Ishikawa (cell line): ENCODE measurements around the gene GPBP1L1.

ENCODE experiments used
- CEBPB ChIP-seq: IDR thresholded peaks from 2 replicates; pipeline ENCODE4 v1.6.1; 2012
- CREB1 ChIP-seq: IDR thresholded peaks from 2 replicates; pipeline ENCODE4 v1.6.1; 2012; ENCODE audit warnings: low read depth
- EGR1 ChIP-seq: IDR thresholded peaks from 2 replicates; pipeline ENCODE4 v1.6.1; 2012
- EP300 ChIP-seq: IDR thresholded peaks from 2 replicates; pipeline ENCODE4 v1.6.1; 2012; ENCODE audit warnings: borderline replicate concordance
- FOXM1 ChIP-seq: IDR thresholded peaks from 2 replicates; pipeline ENCODE4 v1.6.1; 2012; ENCODE audit warnings: low read depth, borderline replicate concordance
- NFIC ChIP-seq: IDR thresholded peaks from 2 replicates; pipeline ENCODE4 v1.6.1; 2012
- RAD21 ChIP-seq: IDR thresholded peaks from 2 replicates; pipeline ENCODE4 v1.6.1; 2012; ENCODE audit warnings: low read depth
- REST ChIP-seq: IDR thresholded peaks from 2 replicates; pipeline ENCODE4 v1.6.1; 2012; ENCODE audit warnings: low read depth, mild to moderate bottlenecking
- TAF1 ChIP-seq: IDR thresholded peaks from 2 replicates; pipeline ENCODE4 v1.6.1; 2012; ENCODE audit warnings: low read depth, mild to moderate bottlenecking
- TCF12 ChIP-seq: IDR thresholded peaks from 2 replicates; pipeline ENCODE4 v1.6.1; 2012; ENCODE audit warnings: low read depth
- TEAD4 ChIP-seq: IDR thresholded peaks from 2 replicates; pipeline ENCODE4 v1.6.1; 2012
- USF1 ChIP-seq: IDR thresholded peaks from 2 replicates; pipeline ENCODE4 v1.6.1; 2012
- YY1 ChIP-seq: IDR thresholded peaks from 2 replicates; pipeline ENCODE4 v1.6.1; 2012; ENCODE audit warnings: low read depth
- ZBTB7A ChIP-seq: IDR thresholded peaks from 2 replicates; pipeline ENCODE4 v1.6.1; 2012; ENCODE audit warnings: low read depth
- TF ChIP-seq, protein P1 (sequence below): IDR thresholded peaks from 2 replicates; pipeline ENCODE4 v1.6.1; 2012

Gene GPBP1L1

GRCh38 chr1:45673956-45674355 is 12.4 kb downstream of the GPBP1L1 start:
- TF ChIP-seq USF1 (no peak), TCF12 (no peak), FOXM1 (no peak), EP300 (no peak), ZBTB7A (no peak), YY1 (no peak), CEBPB (no peak), REST (no peak), TAF1 (no peak), EGR1 (no peak)
- TF ChIP-seq, protein P1, sequence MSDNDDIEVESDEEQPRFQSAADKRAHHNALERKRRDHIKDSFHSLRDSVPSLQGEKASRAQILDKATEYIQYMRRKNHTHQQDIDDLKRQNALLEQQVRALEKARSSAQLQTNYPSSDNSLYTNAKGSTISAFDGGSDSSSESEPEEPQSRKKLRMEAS: no peak

DNA sequence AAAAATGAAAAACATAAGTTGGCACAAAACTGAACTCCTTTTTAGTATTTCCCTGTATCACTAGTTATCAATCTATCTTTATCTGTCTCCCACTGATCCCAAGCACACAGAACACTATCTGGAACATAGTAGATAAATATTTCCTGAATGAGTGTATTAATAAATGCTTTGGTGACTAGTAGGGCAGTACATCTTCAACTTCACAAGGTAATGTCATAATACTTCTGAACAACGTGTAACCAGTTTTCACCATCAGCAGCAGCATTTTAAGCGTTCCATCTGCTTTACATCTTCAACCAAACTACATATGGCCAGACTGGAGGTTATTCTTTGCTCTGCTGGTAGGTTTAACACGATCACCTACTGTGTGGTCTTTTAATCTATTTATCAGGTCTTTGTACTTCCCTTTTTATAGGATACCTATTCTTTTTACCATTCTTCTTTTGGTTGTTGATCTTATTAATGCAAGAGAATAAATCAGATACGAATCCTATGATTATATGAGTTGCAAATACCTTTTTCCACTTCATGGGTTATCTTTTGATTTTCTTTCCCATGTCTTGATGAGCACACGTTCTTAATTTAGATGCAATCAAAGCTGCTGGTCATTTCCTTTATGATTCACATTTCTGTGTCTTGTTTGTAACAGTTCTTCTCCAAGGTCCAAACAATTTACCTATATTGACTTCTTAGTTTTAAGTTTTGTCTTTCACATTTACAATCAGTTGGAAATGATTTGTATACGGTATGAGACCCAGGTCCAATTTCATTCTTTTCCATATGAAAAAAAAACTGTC is 16.3 kb downstream of the GPBP1L1 start:
- TF ChIP-seq CEBPB (no peak), REST (no peak), TAF1 (no peak), YY1 (no peak), CREB1 (no peak), NFIC (no peak), EP300 (no peak), FOXM1 (no peak), EGR1 (no peak), RAD21 (no peak), TEAD4 (no peak), TCF12 (no peak), USF1 (no peak), ZBTB7A (no peak)
- TF ChIP-seq, protein P1: no peak

GRCh38 chr1:45669379-45669778 is 17.0 kb downstream of the GPBP1L1 start:
- TF ChIP-seq YY1 (no peak), FOXM1 (no peak), CREB1 (no peak), TCF12 (no peak), TAF1 (no peak), ZBTB7A (no peak), RAD21 (no peak), USF1 (no peak), TEAD4 (no peak), EGR1 (no peak), NFIC (no peak), REST (no peak), CEBPB (no peak), EP300 (no peak)
- TF ChIP-seq, protein P1: no peak
